ENCODE measurements around the gene ELP4.

The ELP4 gene

GRCh38 chr11:31772412-31772811, 262.8 kb downstream of the ELP4 start:
- no peak overlapping the region for H3K4me3 ChIP-seq (ENCODE audit: insufficient read depth, low read depth, low read length, poor library complexity, severe bottlenecking)
- H3K9me3 ChIP-seq (ENCODE audit: control insufficient read depth, low read length): no peaks in the 10 kb centered on the region
- H3K4me1 ChIP-seq (ENCODE audit: control insufficient read depth, insufficient read depth, low read length, poor library complexity, severe bottlenecking): no peaks in the 10 kb centered on the region
- H3K27me3 ChIP-seq (replicated peaks; ENCODE audit: control insufficient read depth, insufficient read depth, low read length, poor library complexity, severe bottlenecking): no peaks in the 10 kb centered on the region
- no peak for DNase-seq
- no peaks in the 10 kb centered on the region for H3K36me3 ChIP-seq (ENCODE audit: control insufficient read depth, insufficient read depth, low read length)
- H3K27ac ChIP-seq (ENCODE audit: insufficient read depth, low read length, poor library complexity, severe bottlenecking): no peak overlapping the region

DNA sequence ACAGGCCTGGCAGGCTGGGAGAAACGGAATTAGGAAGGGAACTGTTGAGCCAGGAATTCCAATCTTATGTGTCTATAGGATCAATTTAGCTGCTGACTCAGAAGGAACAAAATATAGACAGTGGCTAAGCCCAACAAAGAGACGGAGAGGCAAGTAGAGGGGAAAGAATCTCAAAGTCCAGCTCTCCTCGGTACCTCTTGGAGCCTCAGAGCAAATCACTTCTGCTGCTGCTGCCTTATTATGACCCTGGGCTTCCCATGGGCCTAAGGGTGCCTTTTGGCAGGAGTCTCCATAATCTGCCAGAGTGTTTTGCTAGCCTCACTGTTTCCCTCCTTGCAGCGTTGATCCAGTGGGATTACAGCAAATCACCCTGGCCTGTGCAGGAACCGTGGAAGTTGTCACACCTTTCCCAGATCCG, 269.8 kb downstream of the ELP4 start:
- H3K4me3 ChIP-seq (ENCODE audit: insufficient read depth, low read depth, low read length, poor library complexity, severe bottlenecking): no peak overlapping the region
- no peaks in the 10 kb centered on the region for H3K4me1 ChIP-seq (ENCODE audit: control insufficient read depth, insufficient read depth, low read length, poor library complexity, severe bottlenecking)
- no peaks in the 10 kb centered on the region for H3K27me3 ChIP-seq (replicated peaks; ENCODE audit: control insufficient read depth, insufficient read depth, low read length, poor library complexity, severe bottlenecking)
- no peaks in the 10 kb centered on the region for H3K36me3 ChIP-seq (ENCODE audit: control insufficient read depth, insufficient read depth, low read length)
- no peak for DNase-seq
- no peaks in the 10 kb centered on the region for H3K9me3 ChIP-seq (ENCODE audit: control insufficient read depth, low read length)
- no peak overlapping the region for H3K27ac ChIP-seq (ENCODE audit: insufficient read depth, low read length, poor library complexity, severe bottlenecking)

- Histone ChIP-seq H3K9me3 (ENCODE audit: control insufficient read depth, low read length) (no peaks in the 10 kb centered on the region), H3K27me3 (replicated peaks; ENCODE audit: control insufficient read depth, insufficient read depth, low read length, poor library complexity, severe bottlenecking) (no peaks in the 10 kb centered on the region), H3K4me1 (ENCODE audit: control insufficient read depth, insufficient read depth, low read length, poor library complexity, severe bottlenecking) (no peaks in the 10 kb centered on the region), H3K36me3 (ENCODE audit: control insufficient read depth, insufficient read depth, low read length) (no peaks in the 10 kb centered on the region), H3K27ac (ENCODE audit: insufficient read depth, low read length, poor library complexity, severe bottlenecking) (no peak overlapping the region), H3K4me3 (ENCODE audit: insufficient read depth, low read depth, low read length, poor library complexity, severe bottlenecking) (no peak overlapping the region)
- no peak for DNase-seq
Observed at GRCh38 chr11:31780078-31780477, 270.5 kb downstream of the ELP4 start.

DNA sequence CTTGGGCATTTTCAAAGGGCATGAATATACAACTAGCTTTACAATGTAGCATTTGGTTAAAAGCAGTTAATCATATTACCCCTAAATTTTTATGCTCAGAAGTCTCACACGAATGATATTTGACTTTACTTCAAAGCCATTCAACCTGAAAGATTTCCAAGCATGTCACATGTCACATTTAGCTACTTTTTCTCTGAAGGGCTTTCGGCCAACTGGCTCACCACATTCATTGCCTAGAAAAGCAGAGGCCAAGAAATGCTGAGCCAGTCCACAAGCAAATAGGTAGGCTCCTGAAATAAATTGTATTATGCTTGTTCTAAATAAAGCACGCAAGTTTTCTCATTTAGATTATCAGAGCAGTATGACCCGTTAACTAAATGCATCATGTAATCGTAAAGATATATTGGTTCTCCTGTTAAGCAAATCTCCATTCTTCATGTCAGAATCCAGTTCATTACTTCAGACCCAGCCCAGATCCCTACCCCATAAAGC, 271.0 kb downstream of the ELP4 start:
- H3K9me3 ChIP-seq (ENCODE audit: control insufficient read depth, low read length): no peaks in the 10 kb centered on the region
- no peak for DNase-seq
- no peaks in the 10 kb centered on the region for H3K27me3 ChIP-seq (replicated peaks; ENCODE audit: control insufficient read depth, insufficient read depth, low read length, poor library complexity, severe bottlenecking)
- no peaks in the 10 kb centered on the region for H3K36me3 ChIP-seq (ENCODE audit: control insufficient read depth, insufficient read depth, low read length)
- H3K4me3 ChIP-seq (ENCODE audit: insufficient read depth, low read depth, low read length, poor library complexity, severe bottlenecking): no peak overlapping the region
- H3K4me1 ChIP-seq (ENCODE audit: control insufficient read depth, insufficient read depth, low read length, poor library complexity, severe bottlenecking): no peaks in the 10 kb centered on the region
- H3K27ac ChIP-seq (ENCODE audit: insufficient read depth, low read length, poor library complexity, severe bottlenecking): no peak overlapping the region

- no peaks in the 10 kb centered on the region for H3K9me3 ChIP-seq (ENCODE audit: control insufficient read depth, low read length)
- no peak for DNase-seq
- no peaks in the 10 kb centered on the region for H3K36me3 ChIP-seq (ENCODE audit: control insufficient read depth, insufficient read depth, low read length)
- no peak overlapping the region for H3K4me3 ChIP-seq (ENCODE audit: insufficient read depth, low read depth, low read length, poor library complexity, severe bottlenecking)
- H3K27me3 ChIP-seq (replicated peaks; ENCODE audit: control insufficient read depth, insufficient read depth, low read length, poor library complexity, severe bottlenecking): no peaks in the 10 kb centered on the region
- no peaks in the 10 kb centered on the region for H3K4me1 ChIP-seq (ENCODE audit: control insufficient read depth, insufficient read depth, low read length, poor library complexity, severe bottlenecking)
- no peak overlapping the region for H3K27ac ChIP-seq (ENCODE audit: insufficient read depth, low read length, poor library complexity, severe bottlenecking)
Observed at GRCh38 chr11:31782257-31782656, 272.7 kb downstream of the ELP4 start.

DNA sequence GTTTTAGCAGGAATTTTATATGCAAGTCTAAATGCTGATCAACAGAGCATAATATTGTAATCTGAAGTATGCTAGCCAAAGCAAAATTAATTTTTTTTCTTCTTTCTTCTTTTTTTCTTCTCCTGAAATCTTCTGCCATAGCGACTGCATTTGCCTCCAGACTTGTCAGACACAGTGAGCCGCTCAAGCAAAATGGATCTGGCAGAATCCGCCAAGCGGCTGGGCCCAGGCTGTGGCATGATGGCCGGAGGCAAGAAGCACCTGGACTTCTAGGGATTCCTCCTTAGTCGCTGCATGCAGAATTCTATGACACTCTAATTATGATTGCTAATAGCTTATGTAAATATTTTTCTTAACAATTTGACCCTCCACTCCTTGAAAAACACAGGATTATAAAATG, 273.7 kb downstream of the ELP4 start:
- Histone ChIP-seq H3K27me3 (replicated peaks; ENCODE audit: control insufficient read depth, insufficient read depth, low read length, poor library complexity, severe bottlenecking) (no peaks in the 10 kb centered on the region), H3K36me3 (ENCODE audit: control insufficient read depth, insufficient read depth, low read length) (no peaks in the 10 kb centered on the region), H3K4me3 (ENCODE audit: insufficient read depth, low read depth, low read length, poor library complexity, severe bottlenecking) (no peak overlapping the region), H3K9me3 (ENCODE audit: control insufficient read depth, low read length) (no peaks in the 10 kb centered on the region), H3K4me1 (ENCODE audit: control insufficient read depth, insufficient read depth, low read length, poor library complexity, severe bottlenecking) (no peaks in the 10 kb centered on the region), H3K27ac (ENCODE audit: insufficient read depth, low read length, poor library complexity, severe bottlenecking) (no peak overlapping the region)
- no peak for DNase-seq

DNA sequence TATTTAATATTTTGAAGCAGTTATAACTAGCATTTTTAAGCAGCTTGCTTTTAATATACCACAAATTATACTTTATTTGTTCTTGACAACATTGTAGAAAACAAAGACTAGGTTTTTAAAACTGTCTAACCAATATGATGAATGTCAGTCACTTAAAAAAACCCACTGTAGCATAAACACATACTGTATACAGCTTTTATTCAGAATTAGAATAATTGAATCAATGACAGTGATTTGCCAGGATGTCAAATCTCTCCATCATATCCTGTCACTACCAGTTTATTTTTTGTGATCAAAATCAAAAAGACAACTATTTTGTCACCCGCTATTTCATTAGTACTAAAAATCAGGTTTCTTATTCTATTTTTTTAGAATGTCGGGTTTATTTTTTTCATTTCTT, 275.0 kb downstream of the ELP4 start:
- H3K9me3 ChIP-seq (ENCODE audit: control insufficient read depth, low read length): no peaks in the 10 kb centered on the region
- no peaks in the 10 kb centered on the region for H3K27me3 ChIP-seq (replicated peaks; ENCODE audit: control insufficient read depth, insufficient read depth, low read length, poor library complexity, severe bottlenecking)
- no peaks in the 10 kb centered on the region for H3K36me3 ChIP-seq (ENCODE audit: control insufficient read depth, insufficient read depth, low read length)
- no peak for DNase-seq
- no peaks in the 10 kb centered on the region for H3K4me1 ChIP-seq (ENCODE audit: control insufficient read depth, insufficient read depth, low read length, poor library complexity, severe bottlenecking)
- no peak overlapping the region for H3K27ac ChIP-seq (ENCODE audit: insufficient read depth, low read length, poor library complexity, severe bottlenecking)
- no peak overlapping the region for H3K4me3 ChIP-seq (ENCODE audit: insufficient read depth, low read depth, low read length, poor library complexity, severe bottlenecking)

GRCh38 chr11:31786996-31787685, 277.6 kb downstream of the ELP4 start:
- DNase-seq: no peak
- Histone ChIP-seq H3K4me1 (ENCODE audit: control insufficient read depth, insufficient read depth, low read length, poor library complexity, severe bottlenecking) (no peaks in the 10 kb centered on the region), H3K9me3 (ENCODE audit: control insufficient read depth, low read length) (no peaks in the 10 kb centered on the region), H3K27me3 (replicated peaks; ENCODE audit: control insufficient read depth, insufficient read depth, low read length, poor library complexity, severe bottlenecking) (no peaks in the 10 kb centered on the region), H3K36me3 (ENCODE audit: control insufficient read depth, insufficient read depth, low read length) (no peaks in the 10 kb centered on the region), H3K4me3 (ENCODE audit: insufficient read depth, low read depth, low read length, poor library complexity, severe bottlenecking) (no peak overlapping the region), H3K27ac (ENCODE audit: insufficient read depth, low read length, poor library complexity, severe bottlenecking) (no peak overlapping the region)

- Histone ChIP-seq H3K36me3 (ENCODE audit: control insufficient read depth, insufficient read depth, low read length) (no peaks in the 10 kb centered on the region), H3K27ac (ENCODE audit: insufficient read depth, low read length, poor library complexity, severe bottlenecking) (no peak overlapping the region)
- DNase-seq: no peak
Observed at GRCh38 chr11:31788085-31788484, 278.5 kb downstream of the ELP4 start.

GRCh38 chr11:31790649-31791048, 281.1 kb downstream of the ELP4 start:
- H3K27me3 ChIP-seq (replicated peaks; ENCODE audit: control insufficient read depth, insufficient read depth, low read length, poor library complexity, severe bottlenecking): peaks cover 6% of the 10 kb centered on the region

More at GRCh38 chr11:31788085-31788484, 278.5 kb downstream of the ELP4 start:
- Histone ChIP-seq H3K4me1 (ENCODE audit: control insufficient read depth, insufficient read depth, low read length, poor library complexity, severe bottlenecking) (no peaks in the 10 kb centered on the region), H3K27me3 (replicated peaks; ENCODE audit: control insufficient read depth, insufficient read depth, low read length, poor library complexity, severe bottlenecking) (peaks cover under 1% of the 10 kb centered on the region), H3K4me3 (ENCODE audit: insufficient read depth, low read depth, low read length, poor library complexity, severe bottlenecking) (no peak overlapping the region), H3K9me3 (ENCODE audit: control insufficient read depth, low read length) (no peaks in the 10 kb centered on the region)

More at GRCh38 chr11:31790649-31791048, 281.1 kb downstream of the ELP4 start:
- DNase-seq: no peak
- Histone ChIP-seq H3K36me3 (ENCODE audit: control insufficient read depth, insufficient read depth, low read length) (no peaks in the 10 kb centered on the region), H3K9me3 (ENCODE audit: control insufficient read depth, low read length) (no peaks in the 10 kb centered on the region), H3K4me3 (ENCODE audit: insufficient read depth, low read depth, low read length, poor library complexity, severe bottlenecking) (no peak overlapping the region), H3K27ac (ENCODE audit: insufficient read depth, low read length, poor library complexity, severe bottlenecking) (no peak overlapping the region), H3K4me1 (ENCODE audit: control insufficient read depth, insufficient read depth, low read length, poor library complexity, severe bottlenecking) (no peaks in the 10 kb centered on the region)

All from effector memory CD4-positive, alpha-beta T cell (primary cell).